ENCODE measurements around the gene DENND11.
A peak's percentile ranks its signal among the peaks of the same experiment; 100 is the strongest.

DENND11 gene

GRCh38 chr7:141702047-141702567, at the start of gene DENND11:
TSS of gene DENND11 (minus strand) at chr7:141702166. CDS start at chr7:141702153, 13 bp downstream.
- DNase-seq (ENCODE audit: low spot score) = peak; percentile 68

DNA sequence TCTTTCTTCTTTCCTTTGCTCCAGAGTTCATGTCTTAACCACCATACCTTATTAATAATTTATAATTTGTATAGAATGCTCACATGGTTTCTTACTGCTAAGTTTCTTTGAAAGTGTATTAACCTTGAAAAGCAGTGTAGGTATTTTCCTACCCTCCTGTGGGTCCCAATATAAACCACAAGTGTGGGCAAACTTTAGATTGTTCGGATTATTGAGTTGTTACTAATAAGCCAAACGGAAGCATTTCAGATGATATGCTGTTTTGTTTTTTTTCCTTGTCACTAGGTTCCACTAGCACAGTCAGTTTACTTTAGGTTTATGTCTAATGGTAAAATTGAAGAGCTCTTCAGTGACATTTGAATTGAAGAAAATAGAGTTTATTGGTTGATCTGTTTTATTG, 46.4 kb upstream of the DENND11 start:
- DNase-seq (ENCODE audit: low spot score) = no peak

- DNase-seq (ENCODE audit: low spot score) = no peak
These were observed 42.2 kb upstream of the DENND11 start for GRCh38 chr7:141744131-141744530.

DNA sequence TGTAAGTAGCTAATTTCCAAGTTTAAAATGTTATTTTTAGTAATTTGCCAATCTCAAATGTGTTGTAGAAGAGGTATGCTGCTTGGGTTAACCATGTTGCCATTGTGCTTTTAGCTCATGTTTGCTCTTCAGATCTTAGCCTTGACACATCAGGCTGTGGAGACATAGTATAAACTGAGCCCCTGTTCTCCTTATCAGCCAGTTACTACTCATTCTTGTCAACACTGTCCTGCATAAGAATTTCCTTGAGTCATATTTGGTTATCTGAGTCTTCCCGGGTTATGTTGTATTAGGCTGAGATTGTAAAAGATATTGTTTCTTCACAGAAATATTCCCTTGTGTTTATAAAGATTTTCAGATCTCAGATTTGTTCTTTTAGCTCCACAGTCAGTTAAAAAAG, 40.3 kb upstream of the DENND11 start:
- DNase-seq (ENCODE audit: low spot score) = no peak

DNA sequence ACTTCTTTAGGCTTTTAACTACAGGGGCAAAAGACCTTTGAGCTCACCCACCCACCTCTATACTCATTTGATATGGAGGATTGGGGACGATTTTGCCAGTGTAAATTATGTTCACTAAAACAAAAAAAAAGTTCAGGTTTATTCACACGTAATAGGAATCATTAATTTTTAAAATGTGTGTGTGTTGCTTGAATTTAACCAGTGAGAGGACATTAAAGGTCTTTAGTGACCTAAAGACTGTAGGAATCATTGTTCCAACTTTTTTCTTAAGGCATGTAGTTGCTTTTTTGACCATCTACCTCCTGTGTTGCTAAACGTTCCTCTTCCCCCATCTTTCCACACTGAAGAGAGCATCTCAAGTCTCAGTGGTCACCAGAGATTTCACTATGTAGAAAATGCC, 37.3 kb upstream of the DENND11 start:
- no peak for DNase-seq (ENCODE audit: low spot score)

- DNase-seq (ENCODE audit: low spot score) = no peak
These were observed 36.6 kb upstream of the DENND11 start for GRCh38 chr7:141738592-141739013.

DNA sequence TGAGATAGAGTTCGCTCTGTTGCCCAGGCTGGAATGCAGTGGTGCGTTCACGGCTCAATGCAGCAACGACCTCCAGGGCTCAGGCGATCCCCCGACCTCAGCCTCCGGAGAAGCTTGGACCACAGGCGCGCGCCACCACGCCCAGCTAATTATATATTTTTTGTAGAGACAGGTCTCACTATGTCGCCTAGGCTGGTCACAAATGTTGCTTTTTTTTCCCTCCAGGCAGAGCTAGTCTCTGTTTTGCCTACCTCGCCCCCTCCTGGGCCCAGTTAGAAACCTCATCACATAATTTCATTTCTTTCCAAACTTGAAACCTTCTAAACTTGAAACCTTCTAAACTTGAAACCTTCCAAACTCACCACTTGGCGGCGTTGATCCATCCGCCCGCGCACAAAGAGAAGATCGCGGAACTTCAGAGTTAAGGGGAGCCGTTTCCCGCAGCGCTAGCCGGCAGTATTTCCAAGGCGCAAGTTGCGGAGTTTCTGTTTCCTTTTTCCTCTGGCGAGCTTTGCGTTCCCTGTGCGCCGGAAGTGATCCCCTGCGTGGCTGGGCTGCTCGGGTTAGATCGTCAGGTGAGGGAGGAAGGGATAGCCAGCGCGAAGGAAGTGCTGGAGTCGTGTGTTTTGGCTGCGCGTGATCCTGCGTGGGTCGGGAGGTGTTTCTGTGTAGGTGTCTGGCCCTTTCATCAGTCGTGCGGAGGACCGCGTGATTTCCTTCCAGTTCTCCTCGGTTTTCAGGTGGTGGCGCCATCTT, 36.0 kb upstream of the DENND11 start, which contains the start of gene SSBP1:
SSBP1 (plus strand) TSS at position 523 of the 756 bp plus-strand sequence. CDS start 809 bp downstream, outside the sequence.
- peak; percentile 79 for DNase-seq (ENCODE audit: low spot score)

GRCh38 chr7:141737118-141737835, 35.3 kb upstream of the DENND11 start:
- peak; percentile 9 for DNase-seq (ENCODE audit: low spot score)

DNA sequence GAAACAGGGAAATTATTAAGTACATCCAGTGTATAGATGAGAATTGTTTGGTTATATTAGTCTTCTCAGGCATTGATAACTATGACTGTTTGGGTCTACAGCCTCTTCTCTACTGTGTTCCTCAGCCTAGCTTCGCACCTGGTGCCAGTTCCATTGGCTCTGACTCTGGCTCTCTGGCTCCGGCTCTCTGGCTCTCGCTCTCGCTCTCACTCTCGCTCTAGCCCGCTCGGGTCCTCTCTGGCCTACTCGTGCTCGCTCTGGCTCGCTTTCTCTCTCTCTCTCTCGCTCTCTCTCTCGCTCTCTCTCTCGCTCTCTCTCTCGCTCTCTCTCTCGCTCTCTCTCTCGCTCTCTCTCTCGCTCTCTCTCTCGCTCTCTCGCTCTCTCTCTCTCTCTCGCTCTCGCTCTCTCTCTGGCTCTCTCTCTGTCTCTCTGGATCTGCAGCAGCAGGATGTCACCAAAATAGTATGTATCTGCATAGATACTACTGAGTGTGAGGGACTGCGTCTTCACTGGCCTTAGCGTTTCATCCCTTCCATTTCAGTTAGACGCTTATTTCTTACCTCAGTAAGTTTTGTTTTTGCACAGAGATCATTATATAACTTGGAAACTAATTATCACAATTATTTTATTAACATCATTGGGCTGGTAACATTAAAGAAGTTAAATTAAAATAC, 29.6 kb upstream of the DENND11 start:
- DNase-seq (ENCODE audit: low spot score) = no peak

GRCh38 chr7:141729020-141729419, 27.1 kb upstream of the DENND11 start:
- no peak for DNase-seq (ENCODE audit: low spot score)

DNA sequence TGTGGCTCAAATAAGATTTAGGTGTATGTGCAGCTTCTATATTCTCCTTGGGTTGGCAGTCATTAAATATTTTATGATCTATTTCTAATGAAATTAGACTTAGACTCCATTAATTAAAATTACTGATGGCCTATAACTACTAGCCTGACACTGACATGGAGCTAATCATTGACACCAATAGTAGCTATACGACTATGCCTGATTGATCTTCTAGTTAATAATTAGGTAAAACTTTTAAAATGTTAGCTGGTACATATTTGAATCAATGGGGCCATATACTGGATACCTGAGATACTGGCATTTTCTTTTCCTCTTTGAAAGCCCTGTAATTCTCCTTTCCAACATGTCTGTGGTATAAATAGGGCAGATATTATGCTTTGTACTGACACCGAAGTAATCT, 20.6 kb upstream of the DENND11 start:
- DNase-seq (ENCODE audit: low spot score) = no peak

DNA sequence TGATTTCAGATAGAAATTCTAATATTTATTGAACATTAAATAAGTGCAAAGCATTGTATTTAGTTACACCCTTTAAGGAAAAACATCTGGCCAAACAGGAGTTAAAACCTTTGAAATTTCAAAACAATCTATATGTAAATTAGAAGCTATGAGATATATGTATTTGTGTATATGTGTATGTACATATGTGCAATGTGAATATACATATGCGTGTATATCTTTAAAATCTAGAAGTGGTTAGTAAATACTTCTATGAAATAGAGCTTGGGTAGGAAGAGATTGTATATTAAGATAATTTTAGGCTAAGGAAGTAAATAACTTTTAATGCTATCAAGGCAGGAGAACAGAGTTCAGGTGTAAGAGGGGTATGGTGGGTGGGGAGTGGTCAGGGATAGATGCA, 15.5 kb upstream of the DENND11 start:
- DNase-seq (ENCODE audit: low spot score) = no peak

DNA sequence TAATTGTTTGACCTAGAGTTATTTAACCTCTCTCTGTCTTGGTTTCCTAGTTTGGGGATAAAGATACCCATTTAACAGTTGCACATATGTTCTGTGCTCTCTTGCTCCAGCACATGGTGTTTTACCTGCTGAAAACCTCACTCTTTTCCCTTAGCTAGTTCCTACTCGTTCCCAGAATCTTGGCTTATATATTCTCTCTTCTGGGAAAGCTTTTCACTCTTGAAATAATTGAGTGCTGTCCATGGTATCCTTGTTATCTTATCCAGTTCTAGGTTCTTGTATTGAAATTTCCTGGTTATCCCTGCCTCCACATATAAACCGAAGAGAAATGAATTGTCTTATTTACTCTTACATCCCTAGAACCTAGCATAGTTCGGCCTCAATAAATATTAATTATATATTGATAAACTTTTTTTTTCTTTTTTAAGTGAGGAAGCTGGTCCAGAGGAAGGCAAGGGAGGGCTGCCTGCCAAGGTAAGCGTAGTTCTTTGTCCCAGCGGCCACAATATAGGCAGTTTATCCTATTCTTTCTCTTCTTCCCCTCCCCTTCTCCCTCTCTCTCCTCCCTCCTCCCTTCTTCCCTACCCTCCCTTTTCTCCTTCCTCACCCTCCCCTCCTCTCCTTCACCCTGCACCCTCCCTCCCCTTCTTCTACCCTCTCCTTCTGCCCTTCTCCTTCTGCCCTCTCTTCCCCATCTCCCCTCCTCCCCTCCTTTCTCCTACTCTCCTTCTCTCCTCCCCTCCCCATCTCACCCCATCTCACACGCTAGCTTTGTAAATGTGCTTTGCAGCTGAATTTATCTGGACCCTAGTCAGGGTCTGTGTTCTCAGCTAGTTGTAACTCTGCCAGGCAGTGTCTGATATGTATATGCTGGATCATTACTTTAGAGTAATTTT, 14.1 kb upstream of the DENND11 start:
- no peak for DNase-seq (ENCODE audit: low spot score)

- no peak for DNase-seq (ENCODE audit: low spot score)
These were observed 13.1 kb upstream of the DENND11 start for GRCh38 chr7:141715018-141715417.

DNA sequence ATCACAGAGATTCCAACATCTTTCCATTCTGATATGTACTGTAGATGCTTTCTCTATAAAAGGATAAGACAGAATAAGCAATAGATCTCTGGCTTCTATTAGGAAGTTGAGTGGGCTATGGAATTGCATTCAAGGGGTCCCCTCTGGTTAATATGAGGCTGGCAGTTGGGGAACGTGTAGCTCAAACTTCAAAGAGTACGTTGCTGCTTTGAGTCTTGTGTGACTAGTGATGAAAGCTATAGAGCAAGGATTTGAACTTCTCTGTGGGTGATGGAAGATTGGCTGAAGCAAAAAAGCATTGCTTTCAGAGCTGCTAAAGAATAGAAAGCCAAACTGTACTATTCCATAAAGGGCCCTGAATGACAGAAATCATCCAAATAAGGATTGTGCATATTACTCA, 12.6 kb upstream of the DENND11 start:
- no peak for DNase-seq (ENCODE audit: low spot score)

GRCh38 chr7:141713890-141714289, 11.9 kb upstream of the DENND11 start:
- DNase-seq (ENCODE audit: low spot score) = no peak

- DNase-seq (ENCODE audit: low spot score) = no peak
These were observed 10.8 kb upstream of the DENND11 start for GRCh38 chr7:141712603-141713255.

GRCh38 chr7:141710301-141710700, 8.3 kb upstream of the DENND11 start:
- DNase-seq (ENCODE audit: low spot score) = no peak

GRCh38 chr7:141709749-141710148, 7.8 kb upstream of the DENND11 start:
- no peak for DNase-seq (ENCODE audit: low spot score)

DNA sequence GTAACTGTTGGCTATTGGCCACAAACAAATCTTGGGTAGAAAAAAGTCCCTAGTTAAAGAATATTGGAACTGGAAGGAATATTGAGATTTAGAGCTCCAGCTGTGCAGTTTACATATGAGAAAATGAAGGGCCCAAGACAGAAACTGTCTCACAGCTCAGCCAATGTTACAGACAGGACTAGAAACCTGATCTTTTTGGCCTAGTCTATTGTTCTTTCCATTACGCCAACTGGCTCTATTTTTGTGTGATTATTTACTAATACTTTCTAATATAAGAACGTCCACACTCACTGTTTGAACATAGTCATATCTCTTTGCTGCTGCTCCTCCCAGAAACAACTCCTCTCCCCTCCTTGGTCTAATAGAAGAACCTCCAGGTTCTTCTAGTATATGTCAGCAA, 7.4 kb upstream of the DENND11 start:
- DNase-seq (ENCODE audit: low spot score) = no peak

GRCh38 chr7:141708351-141708750, 6.4 kb upstream of the DENND11 start, which contains the start of gene WEE2:
TSS of gene WEE2 (plus strand) at chr7:141708353. CDS start at chr7:141708759, 406 bp downstream.
- DNase-seq (ENCODE audit: low spot score) = no peak

Measured in HuH-7 (cell line).